ENCODE results near the gene LRRC49.

GRCh38 chr15:71091601-71092000, 199.0 kb downstream of the LRRC49 start:
- TF ChIP-seq POLR2A (IDR thresholded peaks at IDR 0.05; ENCODE audit: low read depth, low read length), result no peak
- no peak for TF ChIP-seq POLR2AphosphoS5 (IDR thresholded peaks at IDR 0.05; ENCODE audit: low read depth, low read length)
